HL-60 (cell line): ENCODE measurements around the gene ADM2.

Source experiments
- CTCF ChIP-seq: IDR thresholded peaks from one replicate; pipeline ENCODE4 v1.5.1; 2011; ENCODE audit warnings: low read length, control low read depth, inconsistent platforms; ENCODE audit not compliant: insufficient read depth
- GABPA ChIP-seq: IDR thresholded peaks from 2 replicates; pipeline ENCODE4 v1.6.1; 2012; ENCODE audit warnings: low read depth
- POLR2AphosphoS5 ChIP-seq: IDR thresholded peaks from 2 replicates; pipeline ENCODE4 v1.6.1; 2012; ENCODE audit warnings: low read depth
- REST ChIP-seq: IDR thresholded peaks from 2 replicates; pipeline ENCODE4 v1.6.1; 2012; ENCODE audit warnings: low read depth; ENCODE audit not compliant: insufficient replicate concordance

GRCh38 chr22:50459016-50459415 lies 22.3 kb upstream of the ADM2 start:
- TF ChIP-seq CTCF: no peak
- TF ChIP-seq GABPA: no peak
- TF ChIP-seq REST: no peak
- TF ChIP-seq POLR2AphosphoS5: no peak
